ENCODE measurements around the gene ZC3H10. TPM values are rescaled to one million over a fixed set of nuclear protein-coding genes. Genes with fewer than 3 reads are reported as not detected.

ZC3H10 gene
- total and polyA plus RNA-seq, 2 of the 8 experiments (the other 6 are each of a cell fraction or from before 2014, with no cell fraction given): 4.0 to 11.2 TPM

DNA sequence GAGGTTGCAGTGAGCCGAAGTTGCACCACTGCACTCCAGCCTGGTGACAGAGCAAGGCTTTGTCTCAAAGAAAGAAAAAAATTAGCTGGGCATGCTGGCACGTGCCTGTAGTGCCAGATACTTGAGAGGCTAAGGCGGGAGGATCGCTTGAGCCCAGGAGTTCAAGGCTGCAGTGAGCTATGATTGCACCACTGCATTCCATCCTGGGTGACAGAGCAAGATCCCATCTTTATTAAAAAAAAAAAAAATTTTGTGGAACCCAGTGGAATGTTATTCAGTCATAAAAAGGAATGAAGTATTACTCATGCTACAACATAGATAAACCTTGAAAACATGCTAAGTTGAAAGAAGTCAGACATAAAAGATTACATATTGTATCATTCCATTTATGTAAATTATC, 46.4 kb upstream of the ZC3H10 start:
- no peaks in the 10 kb centered on the region for H3K27me3 ChIP-seq (replicated peaks in 1 of 4; ENCODE audit: control insufficient read depth in 3 of 4, extremely low read depth in 1 of 4, insufficient read depth in 3 of 4, low read length in 3 of 4)
- no peaks in the 10 kb centered on the region for H3K79me1 ChIP-seq (ENCODE audit: low read depth, low read length)
- no peak overlapping the region for H3K4me2 ChIP-seq (ENCODE audit: insufficient read depth in 1 of 2, low read depth in 2 of 2, low read length in 2 of 2)
- WGBS, 2 experiments (ENCODE audit: extremely low coverage in 1 of 2, insufficient coverage in 1 of 2, insufficient read length in 1 of 2, insufficient replicate concordance in 2 of 2, low coverage in 1 of 2, low lambda C conversion rate in 2 of 2, missing lambda C conversion rate in 1 of 2): 96% methylated on average over 4 of the region's 4 CpGs; no CpG with 5 or more reads in 1 of the 2 experiments
- no peak overlapping the region for H2AFZ ChIP-seq (ENCODE audit: low read length)
- H3K79me2 ChIP-seq (ENCODE audit: control insufficient read depth in 1 of 2, insufficient read depth in 2 of 2, low read length in 2 of 2): no peaks in the 10 kb centered on the region
- no peaks in the 10 kb centered on the region for H3K23me2 ChIP-seq (ENCODE audit: low read depth, low read length)
- CTCF ChIA-PET (ENCODE audit: partially characterized antibody): interaction anchor here (0.6 kb wide), 2 partner anchors 9 to 50 kb away, joined by 3 read pairs; no protein-coding TSS in a partner anchor
- no peak overlapping the region for H4K5ac ChIP-seq (ENCODE audit: insufficient read length, low read depth, low read length)
- H3K4me3 ChIP-seq (ENCODE audit: extremely low read depth in 1 of 4, insufficient read depth in 2 of 4, low read depth in 3 of 4, low read length in 4 of 4): no peak overlapping the region
- no peak overlapping the region for H4K91ac ChIP-seq (replicated peaks; ENCODE audit: insufficient read length, low read length)
- DNase-seq (ENCODE audit: low read depth in 1 of 2, low spot score in 2 of 2) (no peak), FAIRE-seq (no peak)
- H3K27ac ChIP-seq (ENCODE audit: low read depth, low read length): no peak overlapping the region
- POLR2A ChIA-PET (ENCODE audit: partially characterized antibody): interaction anchor here (0.6 to 2.5 kb wide), 4 partner anchors 10 to 45 kb away, joined by 3 to 11 read pairs (median 3); no protein-coding TSS in a partner anchor
- no peak overlapping the region for H2BK20ac ChIP-seq (ENCODE audit: low read length)
- H3K9ac ChIP-seq (replicated peaks in 1 of 4; ENCODE audit: extremely low read depth in 1 of 4, low read depth in 3 of 4, low read length in 3 of 4): no peak overlapping the region
- H3K4me1 ChIP-seq (replicated peaks in 1 of 4; ENCODE audit: control insufficient read depth in 3 of 4, insufficient read depth in 4 of 4, low read length in 3 of 4): no peaks in the 10 kb centered on the region
- H4K20me1 ChIP-seq (replicated peaks in 1 of 2; ENCODE audit: control insufficient read depth in 1 of 2, insufficient read depth in 2 of 2, low read length in 2 of 2): no peaks in the 10 kb centered on the region
- H3K9me3 ChIP-seq (ENCODE audit: insufficient read depth in 2 of 2, low read depth in 1 of 2, low read length in 1 of 2): no peaks in the 10 kb centered on the region
- H2BK15ac ChIP-seq (ENCODE audit: low read length): no peak overlapping the region
- no peak overlapping the region for H2AK5ac ChIP-seq (ENCODE audit: low read depth, low read length)
- H4K8ac ChIP-seq (ENCODE audit: extremely low read depth, insufficient read depth, low read length): no peak overlapping the region
- no peak overlapping the region for H3K56ac ChIP-seq (replicated peaks; ENCODE audit: insufficient read length, low read depth, low read length)
- no peak overlapping the region for H2BK5ac ChIP-seq (ENCODE audit: low read depth, low read length)
- H3K14ac ChIP-seq (ENCODE audit: insufficient read length): no peak overlapping the region
- no peak overlapping the region for H3K4ac ChIP-seq (replicated peaks; ENCODE audit: insufficient read length, low read depth, low read length)
- H3K36me3 ChIP-seq (ENCODE audit: control insufficient read depth in 2 of 4, insufficient read depth in 4 of 4, low read length in 3 of 4): no peaks in the 10 kb centered on the region
- H3K18ac ChIP-seq (ENCODE audit: extremely low read depth, low read length): no peak overlapping the region
- no peak overlapping the region for H2BK12ac ChIP-seq (ENCODE audit: low read depth, low read length)
- no peak overlapping the region for H3K23ac ChIP-seq (ENCODE audit: insufficient read length)
- no peak overlapping the region for H2BK120ac ChIP-seq (replicated peaks; ENCODE audit: low read depth, low read length)
- TF ChIP-seq RBBP5 (IDR thresholded peaks at IDR 0.05; ENCODE audit: borderline replicate concordance, low read depth, low read length) (no peak), RXRA (IDR thresholded peaks at IDR 0.05; ENCODE audit: insufficient read depth, low read depth, low read length) (no peak), GTF2F1 (IDR thresholded peaks at IDR 0.05; ENCODE audit: borderline replicate concordance, low read depth, low read length) (no peak), RNF2 (IDR thresholded peaks at IDR 0.05; ENCODE audit: borderline replicate concordance, low read depth, low read length, missing control alignments, poor library complexity, severe bottlenecking) (no peak), SAP30 (IDR thresholded peaks at IDR 0.05; ENCODE audit: insufficient read depth, insufficient replicate concordance, low read length) (no peak)

All from H1 (cell line).